ENCODE results near the gene GJC3. TPM values are rescaled to one million over a fixed set of nuclear protein-coding genes. Genes with fewer than 3 reads are reported as not detected.

Gene GJC3
- total and polyA plus RNA-seq, 2 of the 13 experiments (the other 11 are each of a cell fraction or from before 2014, with no cell fraction given) = 0.75 to 1.4 TPM

DNA sequence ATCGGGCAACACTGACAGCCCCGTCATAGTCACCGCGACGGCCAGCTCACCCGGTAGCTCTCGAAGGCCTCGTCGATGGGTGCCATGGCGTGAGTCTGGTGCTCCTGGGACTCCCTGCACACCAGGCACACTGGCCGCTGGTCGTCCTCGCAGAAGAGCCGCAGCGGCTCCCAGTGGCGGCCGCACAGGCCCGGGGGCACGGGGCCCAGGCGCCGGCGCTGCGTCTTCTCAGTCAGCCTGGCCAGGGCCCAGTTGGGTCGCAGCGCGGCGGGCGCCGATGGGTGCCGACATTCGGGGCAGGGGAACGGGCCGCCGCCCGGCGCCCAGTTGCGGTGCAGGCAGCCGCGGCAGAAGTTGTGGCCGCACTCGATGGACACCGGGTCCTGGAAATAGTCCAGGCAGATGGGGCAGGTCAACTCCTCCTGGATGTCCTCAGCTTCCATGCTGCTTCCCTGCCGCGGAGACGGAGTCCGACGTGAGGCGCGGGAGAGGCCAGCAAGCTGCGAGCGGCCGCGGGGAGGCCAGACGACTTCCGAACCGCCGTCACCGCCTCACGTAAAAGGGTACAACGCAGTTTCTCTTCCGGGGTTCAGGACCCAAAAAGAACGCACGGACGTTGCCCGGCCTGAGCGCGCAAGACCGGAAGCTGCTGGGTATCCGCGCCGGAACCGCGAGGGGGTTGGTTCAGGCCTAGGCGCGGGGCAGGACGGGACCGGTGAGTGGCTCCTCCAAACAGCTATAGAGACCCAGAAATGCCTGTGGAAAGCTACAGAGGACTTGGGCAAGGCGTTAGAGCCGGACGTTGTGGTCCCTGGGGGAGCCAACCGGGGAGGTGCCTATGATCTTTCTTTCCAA, 10.2 kb downstream of the GJC3 start, which contains the start of gene TRIM4 (continued):
- TF ChIP-seq, protein P1, sequence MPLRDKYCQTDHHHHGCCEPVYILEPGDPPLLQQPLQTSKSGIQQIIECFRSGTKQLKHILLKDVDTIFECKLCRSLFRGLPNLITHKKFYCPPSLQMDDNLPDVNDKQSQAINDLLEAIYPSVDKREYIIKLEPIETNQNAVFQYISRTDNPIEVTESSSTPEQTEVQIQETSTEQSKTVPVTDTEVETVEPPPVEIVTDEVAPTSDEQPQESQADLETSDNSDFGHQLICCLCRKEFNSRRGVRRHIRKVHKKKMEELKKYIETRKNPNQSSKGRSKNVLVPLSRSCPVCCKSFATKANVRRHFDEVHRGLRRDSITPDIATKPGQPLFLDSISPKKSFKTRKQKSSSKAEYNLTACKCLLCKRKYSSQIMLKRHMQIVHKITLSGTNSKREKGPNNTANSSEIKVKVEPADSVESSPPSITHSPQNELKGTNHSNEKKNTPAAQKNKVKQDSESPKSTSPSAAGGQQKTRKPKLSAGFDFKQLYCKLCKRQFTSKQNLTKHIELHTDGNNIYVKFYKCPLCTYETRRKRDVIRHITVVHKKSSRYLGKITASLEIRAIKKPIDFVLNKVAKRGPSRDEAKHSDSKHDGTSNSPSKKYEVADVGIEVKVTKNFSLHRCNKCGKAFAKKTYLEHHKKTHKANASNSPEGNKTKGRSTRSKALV (CRISPR knock-in tag; IDR thresholded peaks at IDR 0.05) = no peak
- no peak for TF ChIP-seq ZNF296 (CRISPR knock-in tag; conservative IDR thresholded peaks at IDR 0.05)
- TF ChIP-seq, protein P2, sequence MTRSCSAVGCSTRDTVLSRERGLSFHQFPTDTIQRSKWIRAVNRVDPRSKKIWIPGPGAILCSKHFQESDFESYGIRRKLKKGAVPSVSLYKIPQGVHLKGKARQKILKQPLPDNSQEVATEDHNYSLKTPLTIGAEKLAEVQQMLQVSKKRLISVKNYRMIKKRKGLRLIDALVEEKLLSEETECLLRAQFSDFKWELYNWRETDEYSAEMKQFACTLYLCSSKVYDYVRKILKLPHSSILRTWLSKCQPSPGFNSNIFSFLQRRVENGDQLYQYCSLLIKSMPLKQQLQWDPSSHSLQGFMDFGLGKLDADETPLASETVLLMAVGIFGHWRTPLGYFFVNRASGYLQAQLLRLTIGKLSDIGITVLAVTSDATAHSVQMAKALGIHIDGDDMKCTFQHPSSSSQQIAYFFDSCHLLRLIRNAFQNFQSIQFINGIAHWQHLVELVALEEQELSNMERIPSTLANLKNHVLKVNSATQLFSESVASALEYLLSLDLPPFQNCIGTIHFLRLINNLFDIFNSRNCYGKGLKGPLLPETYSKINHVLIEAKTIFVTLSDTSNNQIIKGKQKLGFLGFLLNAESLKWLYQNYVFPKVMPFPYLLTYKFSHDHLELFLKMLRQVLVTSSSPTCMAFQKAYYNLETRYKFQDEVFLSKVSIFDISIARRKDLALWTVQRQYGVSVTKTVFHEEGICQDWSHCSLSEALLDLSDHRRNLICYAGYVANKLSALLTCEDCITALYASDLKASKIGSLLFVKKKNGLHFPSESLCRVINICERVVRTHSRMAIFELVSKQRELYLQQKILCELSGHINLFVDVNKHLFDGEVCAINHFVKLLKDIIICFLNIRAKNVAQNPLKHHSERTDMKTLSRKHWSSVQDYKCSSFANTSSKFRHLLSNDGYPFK (CRISPR knock-in tag; IDR thresholded peaks at IDR 0.05; ENCODE audit: borderline replicate concordance) = no peak; the same call in 1 of the 2 replicates
- TF ChIP-seq, protein P3, sequence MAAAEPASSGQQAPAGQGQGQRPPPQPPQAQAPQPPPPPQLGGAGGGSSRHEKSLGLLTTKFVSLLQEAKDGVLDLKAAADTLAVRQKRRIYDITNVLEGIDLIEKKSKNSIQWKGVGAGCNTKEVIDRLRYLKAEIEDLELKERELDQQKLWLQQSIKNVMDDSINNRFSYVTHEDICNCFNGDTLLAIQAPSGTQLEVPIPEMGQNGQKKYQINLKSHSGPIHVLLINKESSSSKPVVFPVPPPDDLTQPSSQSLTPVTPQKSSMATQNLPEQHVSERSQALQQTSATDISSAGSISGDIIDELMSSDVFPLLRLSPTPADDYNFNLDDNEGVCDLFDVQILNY (CRISPR knock-in tag; conservative IDR thresholded peaks at IDR 0.05) = no peak
- TF ChIP-seq, protein P4, sequence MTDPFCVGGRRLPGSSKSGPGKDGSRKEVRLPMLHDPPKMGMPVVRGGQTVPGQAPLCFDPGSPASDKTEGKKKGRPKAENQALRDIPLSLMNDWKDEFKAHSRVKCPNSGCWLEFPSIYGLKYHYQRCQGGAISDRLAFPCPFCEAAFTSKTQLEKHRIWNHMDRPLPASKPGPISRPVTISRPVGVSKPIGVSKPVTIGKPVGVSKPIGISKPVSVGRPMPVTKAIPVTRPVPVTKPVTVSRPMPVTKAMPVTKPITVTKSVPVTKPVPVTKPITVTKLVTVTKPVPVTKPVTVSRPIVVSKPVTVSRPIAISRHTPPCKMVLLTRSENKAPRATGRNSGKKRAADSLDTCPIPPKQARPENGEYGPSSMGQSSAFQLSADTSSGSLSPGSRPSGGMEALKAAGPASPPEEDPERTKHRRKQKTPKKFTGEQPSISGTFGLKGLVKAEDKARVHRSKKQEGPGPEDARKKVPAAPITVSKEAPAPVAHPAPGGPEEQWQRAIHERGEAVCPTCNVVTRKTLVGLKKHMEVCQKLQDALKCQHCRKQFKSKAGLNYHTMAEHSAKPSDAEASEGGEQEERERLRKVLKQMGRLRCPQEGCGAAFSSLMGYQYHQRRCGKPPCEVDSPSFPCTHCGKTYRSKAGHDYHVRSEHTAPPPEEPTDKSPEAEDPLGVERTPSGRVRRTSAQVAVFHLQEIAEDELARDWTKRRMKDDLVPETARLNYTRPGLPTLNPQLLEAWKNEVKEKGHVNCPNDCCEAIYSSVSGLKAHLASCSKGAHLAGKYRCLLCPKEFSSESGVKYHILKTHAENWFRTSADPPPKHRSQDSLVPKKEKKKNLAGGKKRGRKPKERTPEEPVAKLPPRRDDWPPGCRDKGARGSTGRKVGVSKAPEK (CRISPR knock-in tag; IDR thresholded peaks at IDR 0.05; ENCODE audit: borderline replicate concordance) = no peak
- peak; percentile 33; the same call in 1 of the 2 replicates for TF ChIP-seq CCDC6 (CRISPR knock-in tag; IDR thresholded peaks at IDR 0.05)
- TF ChIP-seq ZBTB7B (CRISPR knock-in tag; IDR thresholded peaks at IDR 0.05) = peak; percentile 17; the same call in 1 of the 2 replicates
- TF ChIP-seq PLRG1 (conservative IDR thresholded peaks at IDR 0.05) = no peak
- TF ChIP-seq, protein P5, sequence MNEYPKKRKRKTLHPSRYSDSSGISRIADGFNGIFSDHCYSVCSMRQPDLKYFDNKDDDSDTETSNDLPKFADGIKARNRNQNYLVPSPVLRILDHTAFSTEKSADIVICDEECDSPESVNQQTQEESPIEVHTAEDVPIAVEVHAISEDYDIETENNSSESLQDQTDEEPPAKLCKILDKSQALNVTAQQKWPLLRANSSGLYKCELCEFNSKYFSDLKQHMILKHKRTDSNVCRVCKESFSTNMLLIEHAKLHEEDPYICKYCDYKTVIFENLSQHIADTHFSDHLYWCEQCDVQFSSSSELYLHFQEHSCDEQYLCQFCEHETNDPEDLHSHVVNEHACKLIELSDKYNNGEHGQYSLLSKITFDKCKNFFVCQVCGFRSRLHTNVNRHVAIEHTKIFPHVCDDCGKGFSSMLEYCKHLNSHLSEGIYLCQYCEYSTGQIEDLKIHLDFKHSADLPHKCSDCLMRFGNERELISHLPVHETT (CRISPR knock-in tag; conservative IDR thresholded peaks at IDR 0.05) = no peak; the same call in 1 of the 2 replicates
- no peak for TF ChIP-seq ZNF44 (CRISPR knock-in tag; IDR thresholded peaks at IDR 0.05)
- TF ChIP-seq, protein P6, sequence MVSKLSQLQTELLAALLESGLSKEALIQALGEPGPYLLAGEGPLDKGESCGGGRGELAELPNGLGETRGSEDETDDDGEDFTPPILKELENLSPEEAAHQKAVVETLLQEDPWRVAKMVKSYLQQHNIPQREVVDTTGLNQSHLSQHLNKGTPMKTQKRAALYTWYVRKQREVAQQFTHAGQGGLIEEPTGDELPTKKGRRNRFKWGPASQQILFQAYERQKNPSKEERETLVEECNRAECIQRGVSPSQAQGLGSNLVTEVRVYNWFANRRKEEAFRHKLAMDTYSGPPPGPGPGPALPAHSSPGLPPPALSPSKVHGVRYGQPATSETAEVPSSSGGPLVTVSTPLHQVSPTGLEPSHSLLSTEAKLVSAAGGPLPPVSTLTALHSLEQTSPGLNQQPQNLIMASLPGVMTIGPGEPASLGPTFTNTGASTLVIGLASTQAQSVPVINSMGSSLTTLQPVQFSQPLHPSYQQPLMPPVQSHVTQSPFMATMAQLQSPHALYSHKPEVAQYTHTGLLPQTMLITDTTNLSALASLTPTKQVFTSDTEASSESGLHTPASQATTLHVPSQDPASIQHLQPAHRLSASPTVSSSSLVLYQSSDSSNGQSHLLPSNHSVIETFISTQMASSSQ (IDR thresholded peaks at IDR 0.05; ENCODE audit: low read depth) = no peak
- TF ChIP-seq, protein P6 (CRISPR knock-in tag; IDR thresholded peaks at IDR 0.05; ENCODE audit: borderline replicate concordance) = peak; percentile 9; the same call in 1 of the 2 replicates
- no peak for TF ChIP-seq ZNF672 (CRISPR knock-in tag; IDR thresholded peaks at IDR 0.05)

All from HepG2 (cell line).